GM12865 (cell line): ENCODE data around the gene GRIK5.

Experiments used
- DNase-seq: peaks from one replicate; pipeline ENCODE4 v3.0.0; 2010; ENCODE audit warnings: low read depth
- H3K4me3 ChIP-seq: 2 replicates; pipeline ENCODE4 v1.5.1; 2011; ENCODE audit warnings: mild to moderate bottlenecking, low read depth, low read length, control low read depth
- TF ChIP-seq, protein P1 (sequence below): IDR thresholded peaks from 2 replicates; pipeline ENCODE4 v1.5.1; 2011; ENCODE audit warnings: low read length, control low read depth, low read depth, inconsistent platforms; ENCODE audit not compliant: insufficient read depth; ENCODE audit errors: missing control alignments

The GRIK5 gene

DNA sequence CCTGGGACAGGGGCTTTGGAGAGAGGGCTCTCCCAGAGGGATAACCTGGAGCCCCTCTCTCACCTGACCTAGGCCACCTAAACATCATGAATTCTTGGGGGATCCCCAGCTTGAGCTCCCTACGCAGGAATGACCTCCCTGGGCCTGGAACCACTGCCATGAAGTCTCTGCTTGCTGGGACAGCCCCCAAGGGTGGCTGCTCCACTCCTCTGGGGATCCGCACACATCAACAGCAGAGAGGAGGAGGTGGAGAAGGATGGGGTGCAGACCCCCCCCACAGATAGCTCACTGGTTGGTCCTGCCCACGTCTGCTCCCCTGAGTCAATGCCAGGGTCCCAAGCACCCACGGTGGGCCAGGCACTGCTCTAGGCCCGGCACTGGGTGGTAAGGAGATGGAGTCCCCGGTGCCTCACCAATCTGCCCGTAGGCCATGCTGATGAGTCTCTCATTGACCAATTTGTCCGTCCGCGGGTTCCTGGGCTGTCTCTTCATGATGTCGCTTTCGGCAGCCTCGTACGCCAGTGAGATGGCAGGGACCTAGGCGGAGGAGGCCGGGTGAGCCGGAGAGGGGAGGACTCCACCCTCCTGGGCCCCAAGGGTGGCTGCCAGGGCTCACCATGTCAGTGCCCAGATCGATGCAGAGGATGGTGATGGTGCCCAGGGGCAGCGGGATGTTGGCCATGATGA lies 100.1 kb downstream of the GRIK5 start:
- no peak for DNase-seq
- no peak overlapping the region for H3K4me3 ChIP-seq
- TF ChIP-seq, protein P1, sequence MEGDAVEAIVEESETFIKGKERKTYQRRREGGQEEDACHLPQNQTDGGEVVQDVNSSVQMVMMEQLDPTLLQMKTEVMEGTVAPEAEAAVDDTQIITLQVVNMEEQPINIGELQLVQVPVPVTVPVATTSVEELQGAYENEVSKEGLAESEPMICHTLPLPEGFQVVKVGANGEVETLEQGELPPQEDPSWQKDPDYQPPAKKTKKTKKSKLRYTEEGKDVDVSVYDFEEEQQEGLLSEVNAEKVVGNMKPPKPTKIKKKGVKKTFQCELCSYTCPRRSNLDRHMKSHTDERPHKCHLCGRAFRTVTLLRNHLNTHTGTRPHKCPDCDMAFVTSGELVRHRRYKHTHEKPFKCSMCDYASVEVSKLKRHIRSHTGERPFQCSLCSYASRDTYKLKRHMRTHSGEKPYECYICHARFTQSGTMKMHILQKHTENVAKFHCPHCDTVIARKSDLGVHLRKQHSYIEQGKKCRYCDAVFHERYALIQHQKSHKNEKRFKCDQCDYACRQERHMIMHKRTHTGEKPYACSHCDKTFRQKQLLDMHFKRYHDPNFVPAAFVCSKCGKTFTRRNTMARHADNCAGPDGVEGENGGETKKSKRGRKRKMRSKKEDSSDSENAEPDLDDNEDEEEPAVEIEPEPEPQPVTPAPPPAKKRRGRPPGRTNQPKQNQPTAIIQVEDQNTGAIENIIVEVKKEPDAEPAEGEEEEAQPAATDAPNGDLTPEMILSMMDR, result no peak

DNA sequence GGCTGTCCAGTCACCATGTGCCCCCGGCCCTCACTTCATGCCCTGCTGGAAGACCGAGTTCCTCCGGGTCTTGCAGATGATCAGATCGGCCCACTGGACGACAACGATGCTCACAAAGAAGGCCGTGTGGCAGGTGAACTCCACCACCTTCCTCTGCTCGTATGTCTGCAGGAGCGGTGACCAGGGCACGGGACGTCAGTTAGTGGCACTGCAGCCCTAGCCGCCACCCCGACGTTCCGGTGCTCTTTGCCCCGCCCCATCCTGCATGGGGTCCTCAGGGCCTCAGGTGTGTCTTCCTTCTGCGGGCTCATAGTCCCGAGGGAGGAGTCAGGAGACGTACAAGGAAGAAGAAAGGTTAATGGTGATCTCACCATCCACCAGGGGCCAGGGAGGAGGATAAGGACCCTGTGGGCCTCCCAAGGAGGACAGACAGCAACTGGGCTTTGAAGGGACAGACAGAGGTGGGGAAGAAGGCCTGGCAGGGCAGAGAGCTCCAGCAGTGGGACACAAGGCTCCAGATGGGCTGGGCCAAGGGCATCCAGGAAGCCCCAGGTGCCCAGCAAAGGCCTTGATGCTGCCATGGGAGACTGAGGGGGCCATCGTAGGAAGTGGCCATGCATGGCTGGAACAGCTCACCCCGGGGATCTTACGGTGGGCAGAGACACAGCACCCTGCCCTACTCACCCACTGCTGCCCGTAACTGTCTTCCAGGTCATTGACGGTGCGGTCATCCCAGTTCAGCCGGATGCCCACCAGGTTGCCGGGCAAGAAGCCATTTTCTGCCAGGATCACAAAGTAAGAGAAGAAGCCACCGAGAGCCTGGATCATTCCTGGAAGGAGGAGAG lies 101.0 kb downstream of the GRIK5 start:
- no peak overlapping the region for H3K4me3 ChIP-seq
- DNase-seq, result no peak
- TF ChIP-seq, protein P1, result no peak

DNA sequence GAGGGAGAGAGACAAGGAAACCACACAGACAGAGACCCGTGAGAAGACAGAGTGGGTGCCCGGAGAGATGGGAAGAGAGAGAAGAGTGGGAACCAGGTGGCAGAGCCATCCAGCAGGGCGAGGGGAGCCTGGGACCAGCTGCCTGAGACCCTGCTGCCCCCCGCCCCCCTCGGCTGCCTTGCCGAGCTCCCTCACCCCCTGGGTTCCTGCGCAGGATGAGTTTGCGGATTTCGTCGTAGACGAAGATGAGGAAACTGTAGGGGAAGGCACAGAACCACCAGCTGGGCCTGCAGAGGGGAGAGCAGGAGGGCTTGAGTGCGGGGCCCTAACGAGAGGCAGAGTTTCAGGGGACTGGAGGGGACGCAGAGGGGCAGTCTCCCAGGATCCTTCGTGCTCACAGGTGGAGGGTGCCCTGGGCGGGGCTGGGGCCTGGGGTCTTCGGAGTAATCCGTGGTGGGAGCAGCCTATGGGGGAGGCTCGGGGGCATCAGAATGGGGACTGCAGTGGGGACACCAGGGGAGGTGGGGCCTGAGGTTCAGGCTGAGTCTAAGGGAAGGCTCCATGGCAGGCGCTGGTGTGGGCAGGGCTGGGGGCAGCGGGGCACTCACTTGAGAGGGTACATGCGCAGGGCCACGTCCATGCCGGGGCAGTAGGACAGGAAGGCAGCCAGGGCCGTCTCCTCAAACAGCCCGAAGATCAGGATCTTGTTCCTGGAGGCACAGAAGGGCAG lies 102.8 kb downstream of the GRIK5 start:
- DNase-seq, result no peak
- TF ChIP-seq, protein P1, result no peak
- no peak overlapping the region for H3K4me3 ChIP-seq

DNA sequence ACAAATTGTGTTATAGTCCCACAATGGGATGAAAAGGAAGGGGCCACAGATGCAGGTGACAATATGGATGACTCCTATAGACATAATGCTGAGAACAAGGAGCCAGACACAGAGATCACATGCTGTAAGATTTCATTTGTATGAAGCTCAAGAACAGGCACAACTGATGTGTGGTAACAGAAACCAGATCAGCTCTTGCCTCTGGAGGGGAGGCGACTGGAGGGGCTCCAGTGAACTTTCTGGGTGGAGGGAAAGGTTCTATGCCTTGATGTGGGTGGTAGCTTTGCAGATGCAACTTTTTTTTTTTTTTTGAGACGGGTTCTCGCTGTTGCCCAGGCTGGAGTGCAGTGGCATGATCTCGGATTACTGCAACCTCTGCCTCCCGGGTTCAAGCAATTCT lies 104.9 kb downstream of the GRIK5 start:
- TF ChIP-seq, protein P1, result no peak
- DNase-seq, result no peak
- H3K4me3 ChIP-seq, result no peak overlapping the region

DNA sequence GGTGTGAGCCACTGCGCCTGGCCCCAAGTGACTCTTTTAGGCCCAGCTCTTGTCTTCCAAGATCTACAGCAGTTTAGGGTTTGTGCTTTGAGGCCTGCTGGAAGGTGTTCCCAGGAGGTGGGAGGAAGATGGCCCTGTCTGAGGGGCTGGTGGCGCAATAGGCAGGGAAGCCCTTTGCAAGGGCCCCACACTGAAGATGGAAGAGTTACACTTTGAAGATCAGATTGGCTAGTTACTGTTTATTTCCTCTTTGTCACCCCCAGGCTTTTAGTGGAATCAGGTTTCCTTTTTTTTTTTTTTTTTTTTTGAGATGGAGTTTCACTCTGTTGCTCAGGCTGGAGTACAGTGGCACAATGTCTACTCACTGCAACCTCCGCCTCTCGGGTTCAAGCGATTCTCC lies 109.0 kb downstream of the GRIK5 start:
- H3K4me3 ChIP-seq, result no peak overlapping the region
- DNase-seq, result no peak
- TF ChIP-seq, protein P1, result no peak

DNA sequence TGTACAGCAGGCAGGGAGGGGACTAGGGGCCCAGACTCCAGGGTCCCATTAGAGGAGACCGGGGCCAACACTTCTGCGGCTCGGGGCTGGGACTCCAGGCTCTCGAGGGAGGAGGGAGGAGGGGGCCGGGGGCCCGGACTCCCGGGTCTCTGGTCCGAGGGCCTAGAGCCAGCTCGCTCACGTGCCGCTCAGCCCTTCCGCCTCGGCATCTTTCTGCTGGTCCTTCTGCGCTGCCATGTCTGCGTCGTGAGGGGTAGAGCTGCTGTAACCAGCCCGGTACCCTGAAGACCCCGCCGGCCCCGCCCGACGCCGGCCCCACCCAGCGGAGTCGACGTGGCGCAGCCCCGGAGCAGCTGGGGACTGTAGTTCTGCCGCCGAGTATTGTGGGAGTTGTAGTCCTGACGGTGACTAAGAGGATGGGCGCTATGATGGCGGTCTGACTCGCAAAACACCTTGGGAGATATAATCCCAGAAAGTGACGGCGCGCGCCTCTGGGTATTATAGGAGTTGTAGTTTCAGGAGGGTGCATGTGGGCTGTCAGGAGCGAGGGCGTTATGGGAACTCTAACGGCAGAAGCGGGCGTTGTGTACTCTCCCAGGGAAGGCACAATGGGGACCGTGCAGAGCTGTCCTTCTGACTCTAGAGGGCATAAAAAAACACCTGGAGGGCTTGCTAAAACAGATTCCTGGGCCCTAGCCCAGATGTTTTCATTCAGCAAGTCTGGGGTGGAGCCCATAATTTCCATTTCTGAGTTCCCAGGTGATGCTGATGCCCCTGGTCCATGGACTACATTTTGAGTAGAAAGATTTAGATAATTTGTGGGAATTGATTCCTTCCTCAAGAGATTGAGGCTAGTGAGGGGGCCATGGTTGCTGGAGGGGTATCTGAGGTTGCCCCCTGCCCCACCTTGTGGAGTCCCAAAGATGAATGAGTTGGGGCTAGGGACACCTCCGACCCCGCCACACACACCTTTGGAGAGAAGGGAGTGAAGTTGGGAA lies 110.7 kb downstream of the GRIK5 start, which contains the start of gene RABAC1:
RABAC1 (minus strand) TSS at position 266 of the 998 bp plus-strand sequence; CDS start at position 237, 29 bp downstream.
- DNase-seq, result peak; percentile 93
- TF ChIP-seq, protein P1, result peak; percentile 41
- peak within 1 kb of the TSS; percentile 85 for H3K4me3 ChIP-seq
